GM19468 (cell line): ENCODE data around the gene WLS.
"Not testable (repeated sequence)": the region's sequence is repeated elsewhere in the genome, so short reads cannot be mapped to it uniquely, and the experiment has no call there.

Source experiments
- ATAC-seq: cut with Tn5 transposase; IDR thresholded peaks from one replicate; pipeline ENCODE4 v1.9.1; 2021; ENCODE audit warnings: mild to moderate bottlenecking, moderate library complexity, moderate number of reproducible peaks; ENCODE audit not compliant: unreplicated experiment; ENCODE audit errors: extremely low read depth

Gene WLS

GRCh38 chr1:68232289-68233148, at the start of gene WLS:
Gene WLS, minus strand, starts transcription at chr1:68232523. Its CDS starts 224 bp downstream, at chr1:68232299.
- no peak for ATAC-seq

GRCh38 chr1:68280286-68280685, 48.0 kb upstream of the WLS start:
- ATAC-seq: no peak

GRCh38 chr1:68279846-68280245, 47.5 kb upstream of the WLS start:
- no peak for ATAC-seq

GRCh38 chr1:68278221-68278620, 45.9 kb upstream of the WLS start:
- no peak for ATAC-seq

GRCh38 chr1:68276448-68276847, 44.1 kb upstream of the WLS start:
- ATAC-seq: no peak

GRCh38 chr1:68273530-68273929, 41.2 kb upstream of the WLS start:
- no peak for ATAC-seq

- ATAC-seq: no peak
Observed at GRCh38 chr1:68271596-68271995, 39.3 kb upstream of the WLS start.

GRCh38 chr1:68270951-68271350, 38.6 kb upstream of the WLS start:
- no peak for ATAC-seq

GRCh38 chr1:68269637-68270430, 37.5 kb upstream of the WLS start:
- no peak for ATAC-seq

- ATAC-seq: no peak
Observed at GRCh38 chr1:68268896-68269483, 36.7 kb upstream of the WLS start.

- ATAC-seq: not testable (repeated sequence)
Observed at GRCh38 chr1:68256824-68257223, 24.5 kb upstream of the WLS start.

- no peak for ATAC-seq
Observed at GRCh38 chr1:68255301-68255700, 23.0 kb upstream of the WLS start.

GRCh38 chr1:68254667-68255226, 22.4 kb upstream of the WLS start:
- no peak for ATAC-seq

- ATAC-seq: no peak
Observed at GRCh38 chr1:68237040-68237439, 4.7 kb upstream of the WLS start.

- ATAC-seq: no peak
Observed at GRCh38 chr1:68234094-68234493, 1.8 kb upstream of the WLS start.

- ATAC-seq: no peak
Observed at GRCh38 chr1:68233202-68233601, 879 bp upstream of the WLS start.

- no peak for ATAC-seq
Observed at GRCh38 chr1:68231627-68232288, 565 bp downstream of the WLS start.

GRCh38 chr1:68230901-68231626, 1.3 kb downstream of the WLS start:
- ATAC-seq: no peak

- no peak for ATAC-seq
Observed at GRCh38 chr1:68230484-68230802, 1.9 kb downstream of the WLS start.
